Caco-2 (cell line): Measurements from ENCODE around the gene ASNSD1. TPM values are rescaled to one million over a fixed set of nuclear protein-coding genes. Genes with fewer than 3 reads are reported as not detected.

Source experiments
- BruUV-seq: library from RNA; stranded (reverse); fragments of 400-500 nt; replicated peaks from 2 replicates; lab custom pipeline; 2021; lab: Mats Ljungman, UMichigan
- CTCF ChIA-PET: fragments of 300-600 bp; sonication (Branson Sonifier 250); formaldehyde crosslinking; loops from one replicate; lab custom pipeline; 2022; ENCODE audit warnings: antibody characterized with exemption; lab: Charles Lee
- POLR2A ChIA-PET: fragments of 300-600 bp; sonication (Branson Sonifier 250); formaldehyde crosslinking; loops from one replicate; lab custom pipeline; 2022; ENCODE audit warnings: antibody characterized with exemption; lab: Charles Lee
- DNase-seq, 2 experiments: peaks; one replicate each; pipeline versions ENCODE4 v3.0.0 to v3.0.0-alpha.2; 2020 to 2022
- H3K27me3 ChIP-seq: replicated peaks from 2 replicates; pipeline ENCODE4 v1.6.0; 2011; ENCODE audit warnings: low read length; ENCODE audit not compliant: control insufficient read depth, insufficient read depth
- H3K36me3 ChIP-seq: 2 replicates; pipeline ENCODE4 v1.5.1; 2011; ENCODE audit warnings: low read length; ENCODE audit not compliant: control insufficient read depth, insufficient read depth
- H3K4me1 ChIP-seq: fragments of 250-450 bp; sonication (Bioruptor Pico); 2 replicates; pipeline ENCODE4 v1.5.1; 2020; ENCODE audit warnings: mild to moderate bottlenecking
- H3K4me3 ChIP-seq: 2 replicates; pipeline ENCODE4 v1.5.1; 2011; ENCODE audit warnings: low read depth, mild to moderate bottlenecking, control low read depth, low read length
- H3K9me3 ChIP-seq: fragments of 250-450 bp; sonication (Bioruptor Pico); 2 replicates; pipeline ENCODE4 v1.5.1; 2020; ENCODE audit warnings: mild to moderate bottlenecking, moderate library complexity
- H3K27ac Mint-ChIP-seq: one replicate; pipeline ENCODE4 v1.8.0; 2022; ENCODE audit warnings: mixed read lengths; ENCODE audit not compliant: unreplicated experiment
- H3K27me3 Mint-ChIP-seq: one replicate; pipeline ENCODE4 v1.8.0; 2022; ENCODE audit warnings: mixed read lengths; ENCODE audit not compliant: insufficient read depth, unreplicated experiment
- H3K36me3 Mint-ChIP-seq: one replicate; pipeline ENCODE4 v1.8.0; 2022; ENCODE audit warnings: mild to moderate bottlenecking, mixed read lengths; ENCODE audit not compliant: insufficient read depth, unreplicated experiment
- H3K4me1 Mint-ChIP-seq: one replicate; pipeline ENCODE4 v1.8.0; 2022; ENCODE audit warnings: low read depth, mixed read lengths; ENCODE audit not compliant: unreplicated experiment
- H3K4me3 Mint-ChIP-seq: one replicate; pipeline ENCODE4 v1.8.0; 2022; ENCODE audit warnings: mild to moderate bottlenecking, moderate library complexity, mixed read lengths; ENCODE audit not compliant: unreplicated experiment
- H3K9me3 Mint-ChIP-seq: one replicate; pipeline ENCODE4 v1.8.0; 2022; ENCODE audit warnings: mixed read lengths; ENCODE audit not compliant: unreplicated experiment
- CTCF ChIP-seq, 2 experiments: fragments of 200-600 bp in 1 of 2; IDR thresholded peaks; 1 replicate in 1 of 2; 2 replicates in 1 of 2; pipeline versions ENCODE4 v1.5.1 to v1.8.0; 2011 to 2022; ENCODE audit warnings: antibody characterized with exemption in 1 of 2, control low read depth in 1 of 2, inconsistent platforms in 1 of 2, low read depth in 1 of 2, low read length in 1 of 2, mild to moderate bottlenecking in 1 of 2, moderate library complexity in 1 of 2; ENCODE audit not compliant: insufficient read depth in 1 of 2, severe bottlenecking in 1 of 2, unreplicated experiment in 1 of 2
- intact Hi-C: fragments of 100-400 bp; cut with micrococcal nuclease; formaldehyde crosslinking; loops from one replicate; pipeline ENCODE4 v1.10.0; 2022; ENCODE audit not compliant: unreplicated experiment
- total RNA-seq: library from RNA; stranded (reverse); gene quantifications from 2 replicates; pipeline ENCODE4 v1.2.3, GENCODE V29; 2022

ASNSD1 gene
- total RNA-seq, 1 experiment from 2014 or later: 49.4 TPM

GRCh38 chr2:189613650-189614420 lies 47.4 kb upstream of the ASNSD1 start:
- Histone ChIP-seq H3K36me3 (no peaks in the 10 kb centered on the region), H3K9me3 (no peaks in the 10 kb centered on the region), H3K27me3 (no peaks in the 10 kb centered on the region), H3K4me1 (peaks cover 35% of the 10 kb centered on the region), H3K4me3 (no peak overlapping the region)
- DNase-seq: no peak
- ChIA-PET CTCF (interaction anchor here (1.0 kb wide), 1 partner anchor 33 kb away, joined by 7 read pairs; the partner anchor contains the start of gene SLC40A1), POLR2A (interaction anchor here (0.7 to 1.5 kb wide), 2 partner anchors 9 to 33 kb away, joined by 3 to 9 read pairs; partner anchors contain the start of gene SLC40A1)
- Mint-ChIP-seq H3K27me3 (no peaks in the 10 kb centered on the region), H3K36me3 (no peaks in the 10 kb centered on the region), H3K4me3 (peak overlapping the region; percentile 56), H3K9me3 (no peaks in the 10 kb centered on the region), H3K4me1 (peaks cover 32% of the 10 kb centered on the region), H3K27ac (peak overlapping the region; percentile 82)
- intact Hi-C loops: loop anchor here (2.0 kb wide), 1 partner anchor 15 kb away; no protein-coding TSS in a partner anchor
- no peak for TF ChIP-seq CTCF (IDR thresholded peaks at IDR 0.05; ENCODE audit: insufficient read depth in 1 of 2, low read depth in 1 of 2, low read length in 1 of 2, severe bottlenecking in 1 of 2, unreplicated experiment in 1 of 2)
- no TSS peak for BruUV-seq

GRCh38 chr2:189614585-189614984 lies 46.7 kb upstream of the ASNSD1 start:
- Mint-ChIP-seq H3K9me3 (no peaks in the 10 kb centered on the region), H3K27ac (no peak overlapping the region), H3K36me3 (no peaks in the 10 kb centered on the region), H3K27me3 (no peaks in the 10 kb centered on the region), H3K4me1 (peaks cover 26% of the 10 kb centered on the region), H3K4me3 (no peak overlapping the region)
- BruUV-seq: no TSS peak
- Histone ChIP-seq H3K36me3 (no peaks in the 10 kb centered on the region), H3K4me1 (peaks cover 32% of the 10 kb centered on the region), H3K4me3 (no peak overlapping the region), H3K27me3 (no peaks in the 10 kb centered on the region), H3K9me3 (no peaks in the 10 kb centered on the region)
- POLR2A ChIA-PET: interaction anchor here (1.2 kb wide), 1 partner anchor 34 kb away, joined by 3 read pairs; the partner anchor contains the start of gene SLC40A1
- DNase-seq: no peak
- intact Hi-C loops: no loop called here
- no peak for TF ChIP-seq CTCF (IDR thresholded peaks at IDR 0.05; ENCODE audit: insufficient read depth in 1 of 2, low read depth in 1 of 2, low read length in 1 of 2, severe bottlenecking in 1 of 2, unreplicated experiment in 1 of 2)
- CTCF ChIA-PET: no interaction called here

GRCh38 chr2:189618197-189618596 lies 43.1 kb upstream of the ASNSD1 start:
- H3K9me3 Mint-ChIP-seq: no peaks in the 10 kb centered on the region
- no peaks in the 10 kb centered on the region for H3K27me3 Mint-ChIP-seq
- intact Hi-C loops: no loop called here
- no peak overlapping the region for H3K27ac Mint-ChIP-seq
- H3K27me3 ChIP-seq: no peaks in the 10 kb centered on the region
- no peaks in the 10 kb centered on the region for H3K36me3 Mint-ChIP-seq
- peaks cover 39% of the 10 kb centered on the region for H3K4me1 ChIP-seq
- ChIA-PET POLR2A (no interaction called here), CTCF (no interaction called here)
- no peak overlapping the region for H3K4me3 Mint-ChIP-seq
- BruUV-seq: no TSS peak
- H3K36me3 ChIP-seq: no peaks in the 10 kb centered on the region
- H3K4me1 Mint-ChIP-seq: peaks cover 12% of the 10 kb centered on the region
- DNase-seq: no peak
- no peaks in the 10 kb centered on the region for H3K9me3 ChIP-seq
- no peak overlapping the region for H3K4me3 ChIP-seq
- no peak for TF ChIP-seq CTCF (IDR thresholded peaks at IDR 0.05; ENCODE audit: insufficient read depth in 1 of 2, low read depth in 1 of 2, low read length in 1 of 2, severe bottlenecking in 1 of 2, unreplicated experiment in 1 of 2)
